Measurements from ENCODE around the gene PTCH2. TPM values are rescaled to one million over a fixed set of nuclear protein-coding genes. Genes with fewer than 3 reads are reported as not detected.
A peak's percentile ranks its signal among the peaks of the same experiment; 100 is the strongest.

The PTCH2 gene
- total RNA-seq, 1 donor from 2014 or later, result not detected

DNA sequence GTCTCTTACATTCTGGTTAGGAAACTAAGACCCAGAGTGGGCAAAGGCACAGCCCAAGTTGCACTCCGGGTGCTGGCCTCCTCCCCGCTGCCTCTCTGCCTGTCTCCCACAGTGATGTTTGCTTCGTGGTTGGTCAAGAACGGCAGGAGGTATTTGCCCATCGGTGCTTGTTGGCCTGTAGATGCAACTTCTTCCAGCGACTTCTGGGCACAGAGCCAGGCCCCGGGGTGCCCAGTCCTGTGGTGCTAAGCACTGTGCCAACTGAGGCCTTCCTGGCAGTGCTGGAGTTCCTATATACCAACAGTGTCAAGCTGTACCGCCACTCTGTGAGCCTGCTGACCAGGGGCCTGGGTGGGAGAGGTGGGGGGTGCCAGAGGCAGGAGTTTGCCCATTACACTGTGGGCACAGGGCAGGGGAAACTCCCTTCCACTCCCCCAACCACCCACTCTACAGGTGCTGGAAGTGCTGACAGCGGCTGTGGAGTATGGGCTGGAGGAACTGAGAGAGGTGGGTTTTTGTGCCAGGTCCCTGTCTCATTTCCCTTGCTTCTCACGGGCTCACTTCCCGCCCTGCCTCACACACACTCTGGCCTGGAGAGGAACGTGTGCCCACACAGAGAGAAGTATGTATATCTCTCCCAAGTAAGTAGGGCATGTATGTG is 32.8 kb downstream of the PTCH2 start:
- no peak for DNase-seq (ENCODE audit: low read depth)
- H3K4me3 ChIP-seq (ENCODE audit: low read depth, low read length), result no peak overlapping the region
- TF ChIP-seq, protein P1, sequence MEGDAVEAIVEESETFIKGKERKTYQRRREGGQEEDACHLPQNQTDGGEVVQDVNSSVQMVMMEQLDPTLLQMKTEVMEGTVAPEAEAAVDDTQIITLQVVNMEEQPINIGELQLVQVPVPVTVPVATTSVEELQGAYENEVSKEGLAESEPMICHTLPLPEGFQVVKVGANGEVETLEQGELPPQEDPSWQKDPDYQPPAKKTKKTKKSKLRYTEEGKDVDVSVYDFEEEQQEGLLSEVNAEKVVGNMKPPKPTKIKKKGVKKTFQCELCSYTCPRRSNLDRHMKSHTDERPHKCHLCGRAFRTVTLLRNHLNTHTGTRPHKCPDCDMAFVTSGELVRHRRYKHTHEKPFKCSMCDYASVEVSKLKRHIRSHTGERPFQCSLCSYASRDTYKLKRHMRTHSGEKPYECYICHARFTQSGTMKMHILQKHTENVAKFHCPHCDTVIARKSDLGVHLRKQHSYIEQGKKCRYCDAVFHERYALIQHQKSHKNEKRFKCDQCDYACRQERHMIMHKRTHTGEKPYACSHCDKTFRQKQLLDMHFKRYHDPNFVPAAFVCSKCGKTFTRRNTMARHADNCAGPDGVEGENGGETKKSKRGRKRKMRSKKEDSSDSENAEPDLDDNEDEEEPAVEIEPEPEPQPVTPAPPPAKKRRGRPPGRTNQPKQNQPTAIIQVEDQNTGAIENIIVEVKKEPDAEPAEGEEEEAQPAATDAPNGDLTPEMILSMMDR (conservative IDR thresholded peaks at IDR 0.05; ENCODE audit: low read depth, low read length), result no peak

DNA sequence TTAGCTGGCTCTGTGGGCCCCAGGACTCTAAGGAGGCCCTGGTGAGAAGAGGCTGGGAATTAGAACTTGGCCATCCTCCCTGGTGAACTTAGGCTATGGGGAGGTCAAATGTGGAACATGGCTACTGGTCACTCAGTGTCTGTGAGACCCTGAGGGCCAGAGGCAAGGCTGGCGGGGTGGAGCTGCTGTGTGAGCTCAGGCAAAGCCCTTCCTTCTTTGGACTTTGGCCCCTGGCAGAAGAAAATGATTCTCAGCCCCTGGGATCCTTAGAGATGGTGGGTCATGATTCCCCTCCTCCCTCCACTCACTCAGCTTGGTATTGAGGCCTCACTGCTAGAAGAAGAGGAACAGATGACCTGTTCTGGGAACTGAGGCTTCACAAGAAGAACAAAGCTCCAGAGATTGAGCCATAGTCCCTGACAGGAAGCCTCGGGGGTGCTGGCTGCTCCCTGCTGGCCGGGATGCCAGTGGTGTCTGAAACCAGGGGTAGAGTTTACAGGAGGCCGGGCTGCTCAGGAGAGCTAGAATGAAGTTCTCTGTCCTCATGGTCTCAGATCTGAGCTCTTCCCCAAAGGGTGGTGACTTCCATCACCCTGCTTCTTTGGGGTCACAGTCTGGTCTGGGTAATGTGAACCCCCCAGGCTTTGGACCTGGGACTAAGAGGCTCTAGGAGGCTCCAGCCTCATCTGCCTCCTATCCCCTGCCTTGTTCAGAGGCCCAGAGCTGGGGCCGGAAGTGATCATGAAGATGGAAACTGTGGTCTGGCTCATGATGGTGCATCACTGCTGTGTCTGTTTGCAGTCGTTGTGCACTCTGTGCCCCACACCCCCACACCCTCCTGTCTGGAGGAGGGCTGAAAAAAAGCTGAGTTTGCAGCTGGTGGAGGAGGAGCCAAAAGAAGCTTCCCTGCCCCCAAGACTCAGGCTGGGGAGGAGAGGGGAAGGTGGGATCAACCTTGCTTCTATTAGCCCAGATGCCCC is 33.8 kb downstream of the PTCH2 start:
- DNase-seq (ENCODE audit: low read depth), result no peak
- TF ChIP-seq, protein P1 (conservative IDR thresholded peaks at IDR 0.05; ENCODE audit: low read depth, low read length), result peak; percentile 32
- H3K4me3 ChIP-seq (ENCODE audit: low read depth, low read length), result peak overlapping the region; percentile 48

DNA sequence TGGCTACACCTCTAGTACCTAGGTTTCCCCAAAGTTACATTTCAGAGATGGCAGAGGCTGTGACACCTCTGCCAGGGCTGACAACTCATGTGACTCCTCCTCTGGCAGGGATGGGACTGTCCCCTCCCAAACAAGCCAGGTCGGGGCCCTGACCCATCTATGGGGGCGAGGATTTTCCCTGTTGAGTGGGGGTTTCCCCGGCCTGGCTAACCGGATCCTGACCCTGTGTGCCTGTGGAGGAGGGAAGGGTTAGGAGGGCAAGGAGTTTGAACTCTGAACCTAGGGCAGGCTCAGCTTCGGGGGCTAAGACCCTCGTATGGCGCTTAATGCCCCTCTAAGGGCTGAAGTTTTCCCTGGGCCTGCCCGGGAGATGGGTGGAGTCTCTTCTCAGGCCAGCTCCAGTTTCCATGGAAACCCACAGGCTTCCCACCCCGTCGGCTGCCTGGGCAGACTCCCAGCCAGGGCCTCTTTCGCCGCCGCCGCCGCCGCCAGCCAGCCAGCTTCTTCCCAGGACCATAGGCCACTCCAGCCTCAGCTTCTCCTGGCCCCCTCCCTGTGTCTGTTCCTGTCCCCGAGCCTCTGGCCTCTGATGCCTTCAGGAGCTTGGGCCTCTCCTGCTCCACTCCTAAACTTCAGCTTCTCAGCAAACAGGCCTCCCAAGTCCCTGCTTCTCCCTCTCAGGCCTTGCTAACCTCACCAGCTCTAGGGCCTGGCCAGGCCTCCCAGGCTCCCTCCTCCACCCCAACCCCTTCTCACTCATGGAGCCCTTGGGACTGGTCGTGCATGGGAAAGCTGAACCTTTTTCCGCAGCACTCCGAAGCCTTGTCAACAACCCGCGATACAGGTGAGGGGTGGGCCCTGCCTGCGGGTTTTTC is 34.8 kb downstream of the PTCH2 start, which contains the start of gene BTBD19:
BTBD19 (plus strand) TSS at position 461 of the 875 bp plus-strand sequence; CDS start at position 759, 298 bp downstream.
- DNase-seq (ENCODE audit: low read depth), result no peak
- peak within 1 kb of the TSS; percentile 48 for H3K4me3 ChIP-seq (ENCODE audit: low read depth, low read length)
- TF ChIP-seq, protein P1 (conservative IDR thresholded peaks at IDR 0.05; ENCODE audit: low read depth, low read length), result no peak

DNA sequence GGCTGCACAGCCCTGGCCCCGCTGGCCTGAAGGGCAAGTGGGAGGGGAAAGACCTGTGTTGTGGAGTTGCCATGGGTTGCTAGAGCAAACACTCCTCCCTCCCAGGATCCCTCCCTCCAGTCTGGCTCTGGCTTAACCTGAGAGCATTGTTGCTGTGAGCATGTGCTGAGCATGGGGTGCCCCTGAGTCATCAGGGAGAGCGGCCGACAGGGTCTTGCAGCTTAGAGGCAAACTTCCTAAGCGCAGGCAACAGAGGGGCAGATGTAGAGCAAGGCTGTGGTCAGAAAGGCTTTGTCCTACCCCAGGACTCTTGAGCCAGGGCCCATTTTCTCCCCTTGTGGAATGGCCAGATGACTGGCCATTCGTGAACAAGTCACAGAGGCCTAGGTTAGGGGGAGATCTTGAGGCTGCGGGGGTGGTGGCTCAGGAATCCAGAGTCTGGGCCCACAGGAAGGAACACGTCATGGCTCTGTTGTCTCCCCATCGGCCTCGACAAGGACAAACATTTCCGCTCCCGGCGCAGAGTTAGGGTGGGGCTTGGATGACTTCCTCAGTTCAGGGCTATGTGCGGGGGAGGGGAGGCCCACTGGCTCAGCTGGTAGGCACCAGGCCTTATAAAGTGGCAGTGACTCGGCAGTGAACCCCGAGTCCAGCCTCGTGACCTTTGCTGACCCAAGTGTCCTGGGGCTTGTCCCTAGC is 35.5 kb downstream of the PTCH2 start:
- TF ChIP-seq, protein P1 (conservative IDR thresholded peaks at IDR 0.05; ENCODE audit: low read depth, low read length), result no peak
- peak overlapping the region; percentile 48 for H3K4me3 ChIP-seq (ENCODE audit: low read depth, low read length)
- DNase-seq (ENCODE audit: low read depth), result peak; percentile 99

DNA sequence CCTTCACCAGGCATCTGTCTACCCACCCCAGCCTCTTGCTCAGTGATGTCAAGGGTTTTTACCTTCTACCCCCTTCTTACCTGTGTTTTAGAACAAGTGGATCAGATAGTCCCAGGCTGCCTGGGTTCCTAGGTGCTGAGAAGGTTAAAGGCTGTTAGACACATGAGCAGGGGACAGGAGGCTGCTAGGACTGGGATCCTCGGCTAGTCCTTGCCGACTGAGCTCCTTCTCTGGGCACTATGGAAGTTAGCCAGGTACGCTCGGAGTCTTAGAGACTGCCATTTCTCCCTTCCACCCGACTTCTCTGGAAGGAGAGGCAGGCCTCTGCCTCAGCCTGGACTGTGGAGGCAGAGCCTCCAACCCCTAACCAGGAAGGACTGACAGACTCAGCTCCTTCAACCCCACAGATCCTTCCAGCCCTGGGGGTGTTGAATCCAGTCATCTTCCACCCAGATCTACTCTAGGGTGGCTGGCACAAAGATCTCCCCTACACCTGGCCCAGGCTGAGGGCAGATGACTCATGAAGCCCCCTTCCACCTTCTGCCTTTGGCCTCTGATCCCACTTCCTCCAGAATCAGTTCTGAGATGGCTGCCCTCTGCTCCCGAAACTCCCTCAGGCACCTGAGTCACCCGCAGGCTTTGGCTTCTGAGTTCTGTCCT is 36.2 kb downstream of the PTCH2 start, which contains the start of gene DYNLT4:
DYNLT4 (minus strand) TSS at position 648 of the 660 bp plus-strand sequence. CDS start 683 bp downstream, outside the sequence.
- no peak for DNase-seq (ENCODE audit: low read depth)
- peak within 1 kb of the TSS; percentile 48 for H3K4me3 ChIP-seq (ENCODE audit: low read depth, low read length)
- TF ChIP-seq, protein P1 (conservative IDR thresholded peaks at IDR 0.05; ENCODE audit: low read depth, low read length), result no peak
